ENCODE data around the gene AGFG2.

DNA sequence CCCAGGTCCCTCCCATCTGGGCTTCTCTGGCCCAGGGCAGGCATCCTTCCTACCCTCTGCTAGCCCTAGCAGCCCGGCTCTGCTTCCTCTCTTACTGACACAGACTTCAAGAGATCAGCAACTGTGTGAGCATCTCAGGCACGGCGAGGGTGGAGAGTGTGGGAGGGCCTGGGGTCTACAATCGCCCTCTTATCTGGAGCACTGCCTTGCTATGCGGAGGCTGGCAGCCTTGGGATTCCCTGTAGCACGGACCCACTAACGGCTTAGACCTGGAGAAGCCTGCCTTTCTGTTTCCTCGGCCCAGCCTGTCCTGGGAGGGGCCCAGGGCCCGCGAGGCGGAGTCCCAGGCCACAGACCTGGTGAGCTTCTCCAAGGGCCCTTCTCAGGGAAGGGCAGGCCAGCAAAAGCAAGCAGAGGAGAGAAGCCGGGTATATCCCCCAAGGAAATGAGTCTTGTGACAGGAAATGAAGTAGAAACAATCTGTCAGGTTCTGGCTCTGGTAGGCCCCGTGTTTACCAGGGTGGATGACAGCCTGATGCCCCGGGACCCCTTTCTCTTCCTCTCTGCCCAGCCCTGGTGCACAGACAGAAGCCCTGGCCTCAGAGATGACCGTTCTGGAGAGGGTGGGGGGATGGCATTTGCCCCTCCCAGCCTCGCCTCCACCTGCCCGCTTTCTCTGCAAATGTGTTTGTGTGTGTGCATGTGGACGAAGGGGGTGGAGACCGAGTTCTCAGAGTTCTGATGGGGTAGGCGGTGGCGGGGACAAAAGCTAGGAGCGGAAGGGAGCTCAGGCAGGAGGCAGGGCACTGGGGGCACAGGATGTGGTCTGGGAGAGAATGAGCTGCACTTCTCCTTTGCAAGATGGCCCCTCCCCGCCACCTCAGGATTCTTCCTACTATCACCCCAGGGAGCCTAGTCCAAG lies 44.4 kb downstream of the AGFG2 start:
- TF ChIP-seq, protein P1, sequence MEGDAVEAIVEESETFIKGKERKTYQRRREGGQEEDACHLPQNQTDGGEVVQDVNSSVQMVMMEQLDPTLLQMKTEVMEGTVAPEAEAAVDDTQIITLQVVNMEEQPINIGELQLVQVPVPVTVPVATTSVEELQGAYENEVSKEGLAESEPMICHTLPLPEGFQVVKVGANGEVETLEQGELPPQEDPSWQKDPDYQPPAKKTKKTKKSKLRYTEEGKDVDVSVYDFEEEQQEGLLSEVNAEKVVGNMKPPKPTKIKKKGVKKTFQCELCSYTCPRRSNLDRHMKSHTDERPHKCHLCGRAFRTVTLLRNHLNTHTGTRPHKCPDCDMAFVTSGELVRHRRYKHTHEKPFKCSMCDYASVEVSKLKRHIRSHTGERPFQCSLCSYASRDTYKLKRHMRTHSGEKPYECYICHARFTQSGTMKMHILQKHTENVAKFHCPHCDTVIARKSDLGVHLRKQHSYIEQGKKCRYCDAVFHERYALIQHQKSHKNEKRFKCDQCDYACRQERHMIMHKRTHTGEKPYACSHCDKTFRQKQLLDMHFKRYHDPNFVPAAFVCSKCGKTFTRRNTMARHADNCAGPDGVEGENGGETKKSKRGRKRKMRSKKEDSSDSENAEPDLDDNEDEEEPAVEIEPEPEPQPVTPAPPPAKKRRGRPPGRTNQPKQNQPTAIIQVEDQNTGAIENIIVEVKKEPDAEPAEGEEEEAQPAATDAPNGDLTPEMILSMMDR (conservative IDR thresholded peaks at IDR 0.05; ENCODE audit: low read depth, low read length): no peak
- TF ChIP-seq EZH2 (IDR thresholded peaks at IDR 0.05; ENCODE audit: borderline replicate concordance, low read depth, low read length, poor library complexity, severe bottlenecking): no peak

Data from A673 (cell line).